Calu3 (cell line): ENCODE data around the gene CUL4B. TPM values are rescaled to one million over a fixed set of nuclear protein-coding genes. Genes with fewer than 3 reads are reported as not detected.

Source experiments
- BruUV-seq: library from RNA; stranded (reverse); fragments of 400-500 nt; replicated peaks from 2 replicates; lab custom pipeline; 2021; lab: Mats Ljungman, UMichigan
- CTCF ChIA-PET: fragments of 300-600 bp; sonication (Branson Sonifier 250); formaldehyde crosslinking; loops from one replicate; lab custom pipeline; 2022; ENCODE audit warnings: antibody characterized with exemption; lab: Charles Lee
- DNase-seq: peaks from one replicate; pipeline ENCODE4 v3.0.0; 2022
- H3K27ac Mint-ChIP-seq: one replicate; pipeline ENCODE4 v1.8.0; 2022; ENCODE audit warnings: mixed read lengths; ENCODE audit not compliant: unreplicated experiment
- H3K27me3 Mint-ChIP-seq: one replicate; pipeline ENCODE4 v1.8.0; 2022; ENCODE audit warnings: mixed read lengths; ENCODE audit not compliant: unreplicated experiment
- H3K36me3 Mint-ChIP-seq: one replicate; pipeline ENCODE4 v1.8.0; 2022; ENCODE audit warnings: mild to moderate bottlenecking, moderate library complexity, mixed read lengths; ENCODE audit not compliant: insufficient read depth, unreplicated experiment
- H3K4me1 Mint-ChIP-seq: one replicate; pipeline ENCODE4 v1.8.0; 2022; ENCODE audit warnings: mild to moderate bottlenecking, low read depth, mixed read lengths; ENCODE audit not compliant: unreplicated experiment
- H3K4me3 Mint-ChIP-seq: one replicate; pipeline ENCODE4 v1.8.0; 2022; ENCODE audit warnings: mild to moderate bottlenecking, low read depth, moderate library complexity, mixed read lengths; ENCODE audit not compliant: unreplicated experiment
- H3K9me3 Mint-ChIP-seq: one replicate; pipeline ENCODE4 v1.8.0; 2022; ENCODE audit warnings: low read depth, mixed read lengths; ENCODE audit not compliant: unreplicated experiment
- intact Hi-C: fragments of 100-400 bp; cut with micrococcal nuclease; formaldehyde crosslinking; loops from one replicate; pipeline ENCODE4 v1.10.0; 2022; ENCODE audit not compliant: unreplicated experiment
- total RNA-seq: library from RNA; stranded (reverse); gene quantifications from 2 replicates; pipeline ENCODE4 v1.2.3, GENCODE V29; 2022
- TF ChIP-seq, protein P1 (sequence below): fragments of 200-600 bp; IDR thresholded peaks from one replicate; pipeline ENCODE4 v1.8.0; 2022; ENCODE audit warnings: antibody characterized with exemption; ENCODE audit not compliant: unreplicated experiment

CUL4B gene
- total RNA-seq, 1 experiment from 2014 or later: 35.2 TPM

GRCh38 chrX:120517936-120518335, 42.8 kb downstream of the CUL4B start:
- no peaks in the 10 kb centered on the region for H3K9me3 Mint-ChIP-seq
- BruUV-seq: no TSS peak
- no peak overlapping the region for H3K4me3 Mint-ChIP-seq
- no peaks in the 10 kb centered on the region for H3K27me3 Mint-ChIP-seq
- peak overlapping the region; percentile 66 for H3K27ac Mint-ChIP-seq
- TF ChIP-seq, protein P1, sequence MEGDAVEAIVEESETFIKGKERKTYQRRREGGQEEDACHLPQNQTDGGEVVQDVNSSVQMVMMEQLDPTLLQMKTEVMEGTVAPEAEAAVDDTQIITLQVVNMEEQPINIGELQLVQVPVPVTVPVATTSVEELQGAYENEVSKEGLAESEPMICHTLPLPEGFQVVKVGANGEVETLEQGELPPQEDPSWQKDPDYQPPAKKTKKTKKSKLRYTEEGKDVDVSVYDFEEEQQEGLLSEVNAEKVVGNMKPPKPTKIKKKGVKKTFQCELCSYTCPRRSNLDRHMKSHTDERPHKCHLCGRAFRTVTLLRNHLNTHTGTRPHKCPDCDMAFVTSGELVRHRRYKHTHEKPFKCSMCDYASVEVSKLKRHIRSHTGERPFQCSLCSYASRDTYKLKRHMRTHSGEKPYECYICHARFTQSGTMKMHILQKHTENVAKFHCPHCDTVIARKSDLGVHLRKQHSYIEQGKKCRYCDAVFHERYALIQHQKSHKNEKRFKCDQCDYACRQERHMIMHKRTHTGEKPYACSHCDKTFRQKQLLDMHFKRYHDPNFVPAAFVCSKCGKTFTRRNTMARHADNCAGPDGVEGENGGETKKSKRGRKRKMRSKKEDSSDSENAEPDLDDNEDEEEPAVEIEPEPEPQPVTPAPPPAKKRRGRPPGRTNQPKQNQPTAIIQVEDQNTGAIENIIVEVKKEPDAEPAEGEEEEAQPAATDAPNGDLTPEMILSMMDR: no peak
- H3K36me3 Mint-ChIP-seq: peaks cover 5% of the 10 kb centered on the region
- intact Hi-C loops: loop anchor here (10.0 kb wide), 1 partner anchor 87 kb away; the partner anchor contains the start of gene MCTS1
- CTCF ChIA-PET: interaction anchor here (0.6 to 1.6 kb wide), 2 partner anchors 32 to 48 kb away, joined by 3 to 7 read pairs; no protein-coding TSS in a partner anchor
- H3K4me1 Mint-ChIP-seq: peaks cover 28% of the 10 kb centered on the region
- peak; percentile 28 for DNase-seq

- TF ChIP-seq, protein P1: peak; percentile 51
- no peak overlapping the region for H3K4me3 Mint-ChIP-seq
- BruUV-seq: no TSS peak
- H3K27me3 Mint-ChIP-seq: no peaks in the 10 kb centered on the region
- H3K27ac Mint-ChIP-seq: no peak overlapping the region
- peak; percentile 8 for DNase-seq
- peaks cover 38% of the 10 kb centered on the region for H3K4me1 Mint-ChIP-seq
- CTCF ChIA-PET: no interaction called here
- intact Hi-C loops: loop anchor here (1.0 to 10.0 kb wide), 3 partner anchors 91 to 258 kb away; partner anchors contain the start of gene MCTS1
- H3K9me3 Mint-ChIP-seq: no peaks in the 10 kb centered on the region
- peaks cover 5% of the 10 kb centered on the region for H3K36me3 Mint-ChIP-seq
These were observed 46.5 kb downstream of the CUL4B start for GRCh38 chrX:120514236-120514635.

GRCh38 chrX:120512627-120513026, 48.1 kb downstream of the CUL4B start:
- no peak overlapping the region for H3K4me3 Mint-ChIP-seq
- H3K27me3 Mint-ChIP-seq: no peaks in the 10 kb centered on the region
- intact Hi-C loops: loop anchor here (5.0 to 10.0 kb wide), 2 partner anchors 92 to 260 kb away; partner anchors contain the start of gene MCTS1
- BruUV-seq: no TSS peak
- no peak overlapping the region for H3K27ac Mint-ChIP-seq
- TF ChIP-seq, protein P1: no peak
- H3K9me3 Mint-ChIP-seq: no peaks in the 10 kb centered on the region
- H3K36me3 Mint-ChIP-seq: peaks cover 5% of the 10 kb centered on the region
- DNase-seq: peak; percentile 7
- CTCF ChIA-PET: no interaction called here
- peaks cover 33% of the 10 kb centered on the region for H3K4me1 Mint-ChIP-seq

GRCh38 chrX:120512222-120512621, 48.5 kb downstream of the CUL4B start:
- H3K36me3 Mint-ChIP-seq: peaks cover 5% of the 10 kb centered on the region

More at GRCh38 chrX:120512222-120512621, 48.5 kb downstream of the CUL4B start:
- Mint-ChIP-seq H3K27ac (no peak overlapping the region), H3K27me3 (no peaks in the 10 kb centered on the region), H3K4me3 (no peak overlapping the region), H3K9me3 (no peaks in the 10 kb centered on the region), H3K4me1 (peaks cover 29% of the 10 kb centered on the region)
- no TSS peak for BruUV-seq
- DNase-seq: no peak
- CTCF ChIA-PET: no interaction called here
- TF ChIP-seq, protein P1: no peak
- intact Hi-C loops: loop anchor here (5.0 to 10.0 kb wide), 2 partner anchors 93 to 260 kb away; partner anchors contain the start of gene MCTS1
